Limb (tissue), 2 donors: ENCODE data around the gene DNTT.

Experiments
- DNase-seq, 2 donors: peaks; one replicate each; pipeline ENCODE4 v3.0.0-alpha.2; 2016; ENCODE audit errors: extremely low spot score in 2 of 2

Gene DNTT

GRCh38 chr10:96377816-96378294 is 73.6 kb downstream of the DNTT start:
- no peak for DNase-seq

- DNase-seq = no peak
Observed at GRCh38 chr10:96378741-96379140, 74.5 kb downstream of the DNTT start.

- no peak for DNase-seq
Observed at GRCh38 chr10:96379758-96380157, 75.5 kb downstream of the DNTT start.

GRCh38 chr10:96380821-96381220 is 76.6 kb downstream of the DNTT start:
- no peak for DNase-seq

GRCh38 chr10:96384506-96384905 is 80.3 kb downstream of the DNTT start:
- DNase-seq = no peak

GRCh38 chr10:96387161-96387560 is 82.9 kb downstream of the DNTT start:
- no peak for DNase-seq

GRCh38 chr10:96387601-96388000 is 83.4 kb downstream of the DNTT start:
- DNase-seq = no peak
